Small intestine (tissue), 7 donors: ENCODE results near the gene MRC2. TPM values are rescaled to one million over a fixed set of nuclear protein-coding genes. Genes with fewer than 3 reads are reported as not detected.

Source experiments
- DNase-seq, 2 donors: peaks; one replicate each; pipeline versions ENCODE4 v3.0.0 to v3.0.0-alpha.2; 2013
- FAIRE-seq: peaks from 2 replicates; lab custom pipeline; 2012; peaks lifted over from hg19 to GRCh38; lab: Jason Lieb, UNC
- H3K27ac ChIP-seq, 3 donors: one replicate each; pipeline ENCODE4 v1.5.1; 2013; ENCODE audit warnings: low read length in 2 of 3, mild to moderate bottlenecking in 2 of 3, control low read depth in 1 of 3, inconsistent platforms in 1 of 3, low read depth in 1 of 3, moderate library complexity in 1 of 3
- H3K27me3 ChIP-seq, 3 donors: one replicate each; pipeline ENCODE4 v1.6.1; 2013; ENCODE audit warnings: low read length in 3 of 3, inconsistent platforms in 1 of 3; ENCODE audit not compliant: control insufficient read depth in 3 of 3, insufficient read depth in 3 of 3
- H3K36me3 ChIP-seq, 3 donors: one replicate each; pipeline ENCODE4 v1.6.1; 2013; ENCODE audit warnings: low read length in 3 of 3, inconsistent platforms in 1 of 3, low read depth in 1 of 3, mild to moderate bottlenecking in 1 of 3, moderate library complexity in 1 of 3; ENCODE audit not compliant: control insufficient read depth in 3 of 3, insufficient read depth in 2 of 3
- H3K4me1 ChIP-seq, 3 donors: one replicate each; pipeline ENCODE4 v1.6.1; 2013; ENCODE audit warnings: low read length in 2 of 3, inconsistent platforms in 1 of 3, low read depth in 1 of 3, mild to moderate bottlenecking in 1 of 3, moderate library complexity in 1 of 3; ENCODE audit not compliant: control insufficient read depth in 3 of 3, insufficient read depth in 2 of 3
- H3K4me3 ChIP-seq, 3 donors: one replicate each; pipeline ENCODE4 v1.5.1; 2013; ENCODE audit warnings: low read length in 3 of 3, control low read depth in 1 of 3, inconsistent platforms in 1 of 3, low read depth in 1 of 3, mild to moderate bottlenecking in 1 of 3, moderate library complexity in 1 of 3
- H3K9me3 ChIP-seq, 2 donors: one replicate each; pipeline ENCODE4 v1.6.1; 2013; ENCODE audit warnings: low read depth in 1 of 2, low read length in 1 of 2; ENCODE audit not compliant: control insufficient read depth in 2 of 2, insufficient read depth in 1 of 2
- WGBS, 3 donors: extraction: QIAGEN DNeasy Blood & Tissue Kit; methylation state at CpG; one replicate each; pipeline ENCODE4 v1.1.7; 2013; 5-methylcytosine and 5-hydroxymethylcytosine counted together
- polyA plus RNA-seq, 4 donors: library from polyadenylated mRNA; stranded (reverse) in 3 of 4; unstranded in 1 of 4; fragments of 200-250 nt in 3 of 4; fragments of 120-200 nt in 1 of 4; gene quantifications; one replicate each; pipeline versions ENCODE4 v1.2.1 to v1.2.3, GENCODE V29; 2013
- donor health status: healthy with polysubstance abuse.
- donor health status: control.
- donor health status: control.
- donor health status: Bipolar disorder and iron deficiency.
- donor health status: healthy.

MRC2 gene
- polyA plus RNA-seq, 4 donors: 0.67 to 11.6 (median 4.5) TPM

DNA sequence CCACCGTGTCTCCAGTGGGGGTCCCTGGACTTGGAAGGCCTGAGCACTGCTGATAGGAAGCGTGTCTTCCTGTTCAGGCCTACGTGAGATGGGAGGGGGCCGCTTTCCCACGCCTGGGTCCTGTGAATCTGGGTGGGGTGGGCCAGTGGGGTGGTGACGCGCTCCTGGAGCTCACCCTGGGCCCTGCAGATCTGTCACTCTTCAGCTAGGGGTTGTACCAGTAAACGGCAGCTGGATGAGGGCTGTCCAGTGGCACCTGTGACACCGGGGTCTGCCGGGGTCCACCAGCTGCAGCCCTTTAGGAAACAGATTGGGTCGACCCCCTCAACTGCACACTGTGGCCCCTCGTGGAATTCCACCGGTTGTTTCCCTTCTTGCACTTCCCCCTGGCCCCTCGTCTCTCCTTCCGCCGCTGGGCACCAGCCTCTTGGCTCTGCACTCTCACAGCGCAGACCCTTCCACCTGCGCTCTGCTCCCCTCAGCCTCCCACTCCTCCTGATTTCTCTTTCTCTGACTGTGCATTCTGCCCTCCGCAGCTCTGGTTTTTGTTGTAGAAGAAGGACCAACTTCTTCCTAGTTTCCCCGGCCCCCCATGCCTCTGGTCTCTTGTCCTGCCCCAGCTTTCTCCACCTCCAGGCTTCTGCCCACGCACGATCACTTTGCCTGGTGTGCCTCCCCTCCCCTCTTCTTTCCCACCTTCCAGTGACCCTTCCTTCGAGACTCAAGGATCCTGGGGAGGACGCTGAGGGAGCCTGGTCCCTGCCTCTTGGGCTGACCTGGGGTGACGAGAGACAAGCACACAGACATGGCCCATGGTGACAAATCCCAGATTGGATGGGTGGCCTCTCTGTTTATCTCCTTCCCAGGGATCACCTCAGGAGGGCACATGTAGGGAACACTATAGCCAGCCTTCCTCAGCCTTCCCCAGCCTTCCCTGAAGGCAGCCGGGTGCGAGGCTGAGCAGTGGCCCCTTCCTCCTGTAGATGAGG lies 4.8 kb downstream of the MRC2 start:
- 66 to 72% (median 68%) methylated on average over 26 to 27 of the region's 27 CpGs for WGBS, 3 donors
- Histone ChIP-seq H3K4me3 (no peak overlapping the region), H3K9me3 (no peaks in the 10 kb centered on the region), H3K27ac (no peak overlapping the region), H3K36me3 (no peaks in the 10 kb centered on the region), H3K4me1 (no peaks in the 10 kb centered on the region), H3K27me3 (peaks cover 0 to 25% (median 11%) of the 10 kb centered on the region in 3 donors)
- FAIRE-seq: no peak
- DNase-seq: no peak

DNA sequence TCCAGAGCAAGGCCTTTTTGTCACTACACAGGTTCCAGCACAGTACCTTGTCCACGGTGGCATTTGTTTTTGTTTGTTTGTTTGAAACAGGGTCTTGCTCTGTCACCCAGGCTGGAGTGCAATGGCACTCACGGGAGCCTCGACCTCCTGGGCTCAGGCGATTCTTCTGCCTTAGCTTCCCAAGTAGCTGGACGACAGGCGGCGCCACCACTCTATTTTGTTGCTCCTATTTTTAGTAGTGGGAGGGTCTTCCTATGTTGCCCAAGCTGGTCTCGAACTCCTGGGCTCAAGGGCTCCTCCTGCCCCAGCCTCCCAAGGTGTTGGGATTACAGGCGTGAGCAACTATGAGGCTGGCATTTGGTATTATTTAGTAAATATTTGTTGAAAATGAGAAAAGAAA lies 10.3 kb downstream of the MRC2 start:
- no peak for FAIRE-seq
- no peaks in the 10 kb centered on the region for H3K9me3 ChIP-seq
- H3K27me3 ChIP-seq: no peaks in the 10 kb centered on the region
- H3K4me3 ChIP-seq: no peak overlapping the region
- no peaks in the 10 kb centered on the region for H3K4me1 ChIP-seq
- WGBS, 3 donors: 71 to 78% (median 77%) methylated on average over 9 of the region's 9 CpGs
- no peaks in the 10 kb centered on the region for H3K36me3 ChIP-seq
- no peak overlapping the region for H3K27ac ChIP-seq
- DNase-seq: no peak

GRCh38 chr17:62641153-62641552 lies 13.7 kb downstream of the MRC2 start:
- Histone ChIP-seq H3K4me1 (no peaks in the 10 kb centered on the region), H3K4me3 (no peak overlapping the region), H3K9me3 (no peaks in the 10 kb centered on the region), H3K27me3 (no peaks in the 10 kb centered on the region), H3K27ac (no peak overlapping the region), H3K36me3 (no peaks in the 10 kb centered on the region)
- 82 to 87% (median 83%) methylated on average over 10 of the region's 10 CpGs for WGBS, 3 donors
- FAIRE-seq (no peak), DNase-seq (no peak)

GRCh38 chr17:62641951-62642350 lies 14.5 kb downstream of the MRC2 start:
- no peaks in the 10 kb centered on the region for H3K27me3 ChIP-seq
- H3K27ac ChIP-seq: no peak overlapping the region
- no peaks in the 10 kb centered on the region for H3K9me3 ChIP-seq
- FAIRE-seq (no peak), DNase-seq (no peak)
- no peaks in the 10 kb centered on the region for H3K36me3 ChIP-seq
- H3K4me3 ChIP-seq: no peak overlapping the region
- H3K4me1 ChIP-seq: no peaks in the 10 kb centered on the region
- 66 to 73% (median 72%) methylated on average over 6 of the region's 6 CpGs for whole genome bisulfite sequencing, 3 donors

DNA sequence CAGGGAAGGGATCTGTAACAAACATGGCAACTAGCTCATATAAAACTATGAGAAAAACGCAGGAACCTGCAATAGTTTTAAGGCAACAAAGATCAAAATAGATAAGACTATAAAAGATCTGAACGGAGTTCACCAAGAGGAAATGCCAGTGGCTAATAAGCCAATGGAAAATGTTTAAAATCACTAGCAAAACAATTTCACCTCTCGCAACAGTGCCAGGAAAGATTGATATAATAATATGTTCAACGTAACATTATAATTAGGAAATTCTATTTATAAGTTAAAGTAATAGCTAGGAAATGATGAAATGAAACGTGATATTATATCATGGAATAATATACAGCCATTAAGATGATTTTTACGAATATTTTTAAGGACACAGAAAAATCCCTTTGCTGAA lies 16.0 kb downstream of the MRC2 start:
- 66 to 81% (median 74%) methylated on average over 6 of the region's 6 CpGs for WGBS, 3 donors
- H3K27me3 ChIP-seq: no peaks in the 10 kb centered on the region
- DNase-seq: no peak
- H3K9me3 ChIP-seq: no peaks in the 10 kb centered on the region
- no peak overlapping the region for H3K27ac ChIP-seq
- no peak overlapping the region for H3K4me3 ChIP-seq
- H3K4me1 ChIP-seq: no peaks in the 10 kb centered on the region
- H3K36me3 ChIP-seq: no peaks in the 10 kb centered on the region
- FAIRE-seq: no peak

- DNase-seq (no peak), FAIRE-seq (no peak)
- 62 to 75% (median 65%) methylated on average over 17 of the region's 17 CpGs for WGBS, 3 donors
Measured at GRCh38 chr17:62644487-62645173, 17.2 kb downstream of the MRC2 start.

GRCh38 chr17:62648251-62648955 lies 20.9 kb downstream of the MRC2 start:
- FAIRE-seq (no peak), DNase-seq (peak in 1 of 2 donors; percentile 16)
- Histone ChIP-seq H3K27ac (no peak overlapping the region), H3K9me3 (no peaks in the 10 kb centered on the region), H3K4me1 (peaks cover 0 to 11% (median 2%) of the 10 kb centered on the region in 3 donors), H3K36me3 (no peaks in the 10 kb centered on the region), H3K27me3 (peaks cover 0 to 14% (median 0%) of the 10 kb centered on the region in 3 donors), H3K4me3 (no peak overlapping the region)
- 37 to 51% (median 49%) methylated on average over 15 of the region's 15 CpGs for WGBS, 3 donors

More at GRCh38 chr17:62644487-62645173, 17.2 kb downstream of the MRC2 start:
- Histone ChIP-seq H3K27me3 (no peaks in the 10 kb centered on the region), H3K27ac (no peak overlapping the region), H3K36me3 (no peaks in the 10 kb centered on the region), H3K4me3 (no peak overlapping the region), H3K9me3 (no peaks in the 10 kb centered on the region), H3K4me1 (peaks cover 0 to 4% (median 2%) of the 10 kb centered on the region in 3 donors)

GRCh38 chr17:62648956-62649294 lies 21.5 kb downstream of the MRC2 start:
- FAIRE-seq (no peak), DNase-seq (no peak)
- no peak overlapping the region for H3K4me3 ChIP-seq
- no peaks in the 10 kb centered on the region for H3K9me3 ChIP-seq
- peaks cover 0 to 17% (median 0%) of the 10 kb centered on the region in 3 donors for H3K27me3 ChIP-seq
- no peak overlapping the region for H3K27ac ChIP-seq
- 63 to 72% (median 67%) methylated on average over 6 of the region's 6 CpGs for WGBS, 3 donors
- no peaks in the 10 kb centered on the region for H3K36me3 ChIP-seq
- peaks cover 0 to 15% (median 2%) of the 10 kb centered on the region in 3 donors for H3K4me1 ChIP-seq
